Omental fat pad (tissue), 4 donors: ENCODE data around the gene SLC49A4. TPM values are rescaled to one million over a fixed set of nuclear protein-coding genes. Genes with fewer than 3 reads are reported as not detected.
"Not testable (repeated sequence)": the region's sequence is repeated elsewhere in the genome, so short reads cannot be mapped to it uniquely, and the experiment has no call there.

Experiments
- ATAC-seq: fragments of 150-250 bp; one replicate; pipeline ENCODE4 v1.9.1; 2016; ENCODE audit warnings: mild to moderate bottlenecking, moderate library complexity; ENCODE audit not compliant: low FRiP score
- DNase-seq: peaks from one replicate; pipeline ENCODE4 v3.0.0-alpha.2; 2019; ENCODE audit warnings: low spot score
- CTCF ChIP-seq, 3 donors: fragments of 450-650 bp; IDR thresholded peaks; one replicate each; pipeline ENCODE4 v1.5.1; 2016 to 2017; ENCODE audit warnings: antibody characterized with exemption in 3 of 3, mild to moderate bottlenecking in 3 of 3, moderate library complexity in 2 of 3
- total RNA-seq, 4 donors: library from RNA; depleted of rRNA; stranded (reverse); fragments of >200 nt; gene quantifications; one replicate each; pipeline ENCODE4 v1.1.0, GENCODE V29; 2016

The SLC49A4 gene
- 10 to 100 TPM; 14.2 to 21.2 (median 19.7) TPM for total RNA-seq

- ATAC-seq, result peak; percentile 85
- TF ChIP-seq CTCF (IDR thresholded peaks at IDR 0.05), result no peak
- DNase-seq, result peak; percentile 36
Observed at GRCh38 chr3:122794779-122795673, at the start of gene SLC49A4. SLC49A4 (plus strand) TSS chr3:122795069; CDS start chr3:122795193, 124 bp downstream.

- DNase-seq (no peak), ATAC-seq (peak; percentile 44)
- no peak for TF ChIP-seq CTCF (IDR thresholded peaks at IDR 0.05)
Observed at GRCh38 chr3:122745369-122746021, 49.4 kb upstream of the SLC49A4 start.

GRCh38 chr3:122747295-122747694 lies 47.6 kb upstream of the SLC49A4 start:
- ATAC-seq, DNase-seq: not testable (repeated sequence)

GRCh38 chr3:122748347-122748746 lies 46.5 kb upstream of the SLC49A4 start:
- DNase-seq (no peak), ATAC-seq (no peak)
- TF ChIP-seq CTCF (IDR thresholded peaks at IDR 0.05), result no peak

- ATAC-seq (no peak), DNase-seq (no peak)
- no peak for TF ChIP-seq CTCF (IDR thresholded peaks at IDR 0.05)
Observed at GRCh38 chr3:122754929-122755328, 39.9 kb upstream of the SLC49A4 start.

GRCh38 chr3:122755491-122755890 lies 39.4 kb upstream of the SLC49A4 start:
- no peak for TF ChIP-seq CTCF (IDR thresholded peaks at IDR 0.05)
- DNase-seq (no peak), ATAC-seq (no peak)

- DNase-seq (no peak), ATAC-seq (no peak)
- no peak for TF ChIP-seq CTCF (IDR thresholded peaks at IDR 0.05)
Observed at GRCh38 chr3:122758877-122759560, 35.9 kb upstream of the SLC49A4 start.
